Stimulated activated CD4-positive, alpha-beta T cell treated with anti-CD3 and anti-CD28 coated beads, Interleukin-1b, Interleukin-23, amount 100 ng/mL, for 24 hours (primary cell): ENCODE data around the gene PAPPA2.

Source experiments
- DNase-seq, 4 experiments: peaks; one replicate each; pipeline ENCODE4 v3.0.0-alpha.2; 2020; ENCODE audit warnings: low read depth in 4 of 4, low spot score in 1 of 4

PAPPA2 gene

DNA sequence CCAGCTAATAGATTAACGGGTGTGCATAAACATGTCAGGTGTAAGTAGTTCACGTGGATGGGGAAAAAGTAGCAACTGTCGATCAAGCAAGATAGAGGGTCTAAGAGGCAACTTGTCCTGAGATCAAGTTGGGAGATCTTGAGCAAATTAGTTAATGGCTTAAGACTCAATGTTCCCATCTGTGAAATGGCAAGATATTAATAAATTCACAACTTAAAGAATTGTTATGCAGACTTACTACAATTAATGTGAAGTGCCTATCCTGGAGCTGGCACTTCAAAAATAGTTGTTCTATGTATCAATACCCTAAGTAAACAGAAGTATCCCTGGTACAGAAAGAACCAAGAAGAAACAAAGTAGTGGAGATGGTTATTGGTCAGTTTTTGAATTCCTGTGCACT lies 389.1 kb downstream of the PAPPA2 start:
- DNase-seq: no peak

DNA sequence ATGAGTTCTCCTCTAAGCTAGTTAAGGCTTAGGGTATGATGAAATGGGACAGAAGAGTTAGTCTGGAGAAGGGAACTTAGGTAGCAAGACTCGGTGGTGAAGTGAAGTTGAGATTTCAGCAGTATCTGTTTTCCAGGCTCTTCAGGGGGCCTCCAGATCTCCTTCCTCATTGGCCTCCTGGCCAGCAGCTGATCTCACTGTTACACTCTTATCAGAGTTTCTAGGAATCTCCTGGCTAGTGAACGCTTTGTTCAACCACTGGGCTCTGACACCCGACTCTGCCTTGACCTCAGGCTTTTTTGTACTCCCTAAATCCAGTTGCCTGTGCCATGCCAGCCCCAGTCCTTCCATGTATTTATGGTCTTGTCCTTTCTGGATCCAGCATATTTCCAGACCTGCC lies 390.5 kb downstream of the PAPPA2 start:
- no peak for DNase-seq

DNA sequence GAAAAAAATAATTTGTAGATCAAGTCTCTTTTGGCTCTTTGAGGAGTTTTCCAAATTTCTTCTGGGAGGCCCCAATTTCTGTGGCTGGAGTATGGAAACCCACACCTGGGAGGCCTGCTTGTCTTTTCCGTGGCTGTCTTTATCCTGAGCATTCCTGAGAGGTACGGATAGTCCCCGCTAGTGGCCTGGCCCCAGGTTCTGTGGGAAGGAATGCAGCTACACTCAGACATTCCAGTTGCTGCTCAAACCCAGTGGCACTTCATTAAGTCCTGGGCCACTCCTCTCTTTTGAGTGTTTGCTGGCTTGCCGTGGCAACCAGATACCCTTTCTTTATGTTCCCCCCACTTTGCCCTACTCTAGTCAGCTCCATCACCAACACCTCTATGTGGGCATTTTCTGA lies 391.1 kb downstream of the PAPPA2 start:
- no peak for DNase-seq

DNA sequence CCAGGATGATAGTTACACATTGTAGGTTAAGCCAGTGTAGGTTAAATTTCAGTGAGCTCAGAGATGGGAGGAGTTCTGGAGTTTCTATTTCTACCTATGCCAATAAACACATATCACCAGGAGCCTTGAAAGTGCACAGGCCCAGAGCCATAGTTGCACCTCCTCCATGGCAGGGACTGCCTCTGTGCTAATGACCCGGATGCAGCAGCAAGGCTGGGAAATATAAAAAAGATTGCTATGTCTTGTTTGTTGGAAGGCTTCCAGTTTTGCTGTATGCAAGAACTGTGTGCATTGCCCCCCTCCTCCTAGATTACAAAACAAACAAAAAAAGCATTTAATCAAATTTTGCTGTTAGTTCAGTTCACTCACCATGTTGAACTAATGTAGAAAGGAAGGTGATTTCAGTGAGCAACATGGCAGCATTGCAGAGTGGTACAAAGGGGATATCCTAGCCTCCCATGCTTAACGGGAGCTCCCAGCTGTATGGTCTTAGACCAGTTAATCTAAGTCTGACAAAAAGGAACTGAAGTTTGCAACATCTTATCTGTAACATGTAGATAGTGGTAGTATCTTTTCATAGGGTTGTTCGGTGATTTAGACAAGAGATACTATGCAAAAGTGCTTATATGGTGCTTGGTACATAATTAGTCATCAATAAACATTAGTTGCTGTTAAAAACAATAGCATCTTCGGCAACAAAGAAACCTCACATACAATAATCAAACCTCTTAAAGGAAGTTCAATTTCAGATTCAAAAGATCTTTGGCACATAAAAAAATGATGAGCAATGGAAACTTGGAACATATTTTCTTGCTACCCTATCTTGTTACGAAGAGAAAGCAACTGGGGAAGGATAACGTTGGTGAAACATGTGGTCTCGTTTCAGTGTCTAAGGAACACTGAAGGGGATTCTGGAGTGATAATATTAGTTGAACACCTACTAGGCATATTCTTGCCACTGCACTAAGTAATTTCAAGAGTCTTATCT lies 392.1 kb downstream of the PAPPA2 start:
- DNase-seq: no peak

DNA sequence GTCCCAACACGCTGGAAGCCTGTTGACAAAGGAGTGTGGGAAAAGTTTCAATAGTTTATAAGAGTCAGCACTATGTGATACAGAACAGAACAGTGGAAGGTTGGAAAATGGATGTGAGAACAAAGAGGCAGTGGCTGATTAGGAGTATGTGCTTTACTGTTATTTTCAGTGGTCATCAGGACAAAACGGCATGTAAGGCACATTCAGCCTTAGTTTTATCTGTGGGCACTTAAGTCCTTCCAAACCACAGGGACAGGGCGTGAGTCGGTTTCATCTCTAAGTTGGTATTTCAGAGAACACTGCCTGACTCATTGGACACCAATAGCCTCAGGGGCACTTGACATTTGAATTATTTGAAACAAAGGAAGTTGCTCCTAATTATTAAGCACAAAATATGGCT lies 394.7 kb downstream of the PAPPA2 start:
- no peak for DNase-seq

DNA sequence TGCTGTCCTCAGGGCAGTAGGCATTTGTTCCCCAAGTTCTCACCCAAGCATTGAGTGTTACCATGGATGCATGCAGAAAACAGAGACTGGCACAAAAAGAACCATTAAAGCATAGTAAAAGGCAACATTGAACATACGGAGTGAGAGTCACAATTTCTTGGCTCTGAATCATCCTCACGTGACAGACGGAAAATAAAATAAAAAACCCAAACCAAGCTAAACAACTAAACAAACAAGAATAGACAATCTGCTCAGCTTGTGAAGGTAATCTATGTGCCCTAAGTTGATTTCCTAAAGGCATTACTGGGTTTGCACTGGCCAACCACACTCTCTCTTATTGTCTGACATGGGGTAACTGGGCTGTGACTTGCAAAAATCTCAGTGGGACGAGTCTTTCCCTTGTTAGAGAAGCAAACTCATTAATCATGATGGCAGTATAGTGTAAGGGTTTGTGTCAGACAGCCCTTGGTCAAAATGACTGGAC lies 395.5 kb downstream of the PAPPA2 start:
- no peak for DNase-seq

DNA sequence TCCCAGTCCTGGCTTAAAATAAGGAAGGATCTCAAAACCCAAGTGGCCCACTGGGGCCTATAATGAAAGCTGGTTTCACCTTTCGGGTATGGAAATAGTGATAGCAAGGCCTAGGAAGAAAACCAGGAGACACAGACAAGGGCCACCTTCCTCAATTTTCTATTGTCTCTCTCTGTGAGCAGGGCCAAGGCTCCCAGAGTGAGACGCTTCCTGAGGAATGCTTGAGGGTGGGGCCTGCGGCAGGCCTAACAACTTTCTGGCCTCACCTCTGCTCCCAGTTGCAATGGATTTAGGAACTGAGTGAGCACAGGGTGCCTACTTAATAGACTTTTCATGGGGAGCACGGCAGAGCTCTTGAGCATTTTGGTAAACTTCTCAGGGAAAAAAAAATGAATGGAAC lies 400.6 kb downstream of the PAPPA2 start:
- no peak for DNase-seq

DNA sequence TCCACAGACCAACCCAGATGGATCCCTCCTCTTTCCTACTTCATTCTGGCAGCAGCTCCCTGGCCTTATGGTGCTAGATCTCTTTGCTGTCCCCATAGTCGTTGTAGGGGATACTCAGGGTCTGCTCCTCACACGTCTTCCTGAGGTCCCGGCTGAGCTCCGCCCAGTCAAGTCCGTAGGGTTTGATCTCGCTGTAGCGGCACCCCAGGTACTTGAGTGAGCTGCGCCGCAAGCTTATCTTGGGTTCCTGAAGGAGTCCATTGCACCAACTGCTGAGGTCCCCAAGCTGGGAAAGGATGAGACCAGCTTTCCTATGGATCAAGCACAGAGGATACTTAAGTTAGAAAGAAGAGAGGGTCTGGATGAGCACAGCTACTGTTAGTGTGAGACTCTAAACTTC lies 401.2 kb downstream of the PAPPA2 start:
- DNase-seq: no peak

DNA sequence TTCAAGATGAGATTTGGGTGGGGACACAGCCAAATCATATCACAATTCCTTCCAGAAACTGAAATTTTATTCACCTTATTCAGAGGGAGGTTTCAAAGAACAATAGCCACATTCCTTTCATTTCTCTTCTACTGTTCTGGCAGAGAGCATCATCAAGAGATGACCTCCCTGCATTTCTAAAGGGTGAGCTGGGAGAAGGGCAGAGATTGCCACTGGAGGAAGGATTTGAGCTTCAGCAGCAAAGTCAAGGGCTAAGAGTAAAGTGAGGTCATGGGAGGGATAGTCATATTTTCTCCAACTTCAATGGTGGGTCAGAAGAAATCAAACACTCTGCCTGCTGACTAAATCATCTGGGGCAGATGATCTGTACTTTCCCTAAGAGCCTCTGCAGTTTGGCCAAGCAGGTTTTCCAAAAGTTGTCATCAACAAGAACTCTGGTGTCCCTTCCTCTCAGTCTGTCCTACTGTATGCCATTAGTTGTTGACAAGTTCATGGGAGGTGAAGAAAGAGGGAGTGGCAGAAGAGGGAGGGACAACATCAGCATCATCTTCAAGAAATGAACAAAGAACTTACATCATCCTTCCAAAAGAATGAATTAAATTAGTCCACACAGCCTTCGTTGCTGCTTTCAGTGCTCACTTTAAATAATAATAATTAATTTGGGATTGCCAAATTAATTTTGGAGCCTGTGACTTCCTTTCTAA lies 403.2 kb downstream of the PAPPA2 start:
- no peak for DNase-seq

DNA sequence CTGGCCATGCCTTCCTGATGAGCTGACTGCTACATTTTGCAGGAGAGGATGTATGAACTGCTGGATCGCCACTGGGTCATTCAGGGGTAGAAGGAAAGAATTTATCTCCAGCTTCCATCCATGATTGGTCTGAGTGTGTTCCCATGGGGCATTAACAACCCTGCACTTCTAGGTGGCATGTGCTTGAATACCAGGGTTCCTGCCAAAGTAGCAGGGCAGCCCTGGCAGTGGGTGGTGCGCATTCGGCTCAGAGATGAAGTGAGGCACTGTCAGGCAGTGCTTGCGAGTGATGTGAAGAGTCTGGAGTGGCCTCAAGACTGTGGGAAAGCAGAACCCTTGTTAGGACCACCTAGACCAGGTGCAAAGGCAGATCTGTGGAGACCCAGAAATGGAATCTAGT lies 406.6 kb downstream of the PAPPA2 start:
- no peak for DNase-seq

DNA sequence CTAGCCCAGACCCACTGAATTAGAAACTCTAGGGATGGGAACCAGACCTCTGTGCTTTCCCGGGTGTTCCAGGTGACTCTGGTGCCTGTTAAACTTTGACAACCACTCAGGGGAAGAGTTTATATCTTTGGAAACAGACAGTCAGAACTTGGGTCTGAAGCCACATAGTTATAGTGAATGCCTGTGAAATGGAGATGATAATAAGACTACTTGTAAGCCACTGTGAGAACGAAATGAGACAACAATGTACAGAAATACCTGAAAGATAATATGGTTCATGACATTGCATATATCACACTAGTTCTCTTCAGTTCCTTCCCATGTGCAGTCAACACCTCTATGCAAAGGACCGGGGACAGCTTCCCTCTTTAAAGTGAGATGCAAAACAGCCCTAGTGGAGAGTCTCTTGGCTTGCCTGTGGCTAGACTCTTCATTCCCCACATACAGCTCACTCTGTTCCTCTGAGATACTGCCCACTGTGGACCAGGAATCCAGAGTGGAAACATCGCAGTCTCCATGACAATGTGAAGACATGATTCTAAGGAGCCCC lies 414.1 kb downstream of the PAPPA2 start:
- no peak for DNase-seq

DNA sequence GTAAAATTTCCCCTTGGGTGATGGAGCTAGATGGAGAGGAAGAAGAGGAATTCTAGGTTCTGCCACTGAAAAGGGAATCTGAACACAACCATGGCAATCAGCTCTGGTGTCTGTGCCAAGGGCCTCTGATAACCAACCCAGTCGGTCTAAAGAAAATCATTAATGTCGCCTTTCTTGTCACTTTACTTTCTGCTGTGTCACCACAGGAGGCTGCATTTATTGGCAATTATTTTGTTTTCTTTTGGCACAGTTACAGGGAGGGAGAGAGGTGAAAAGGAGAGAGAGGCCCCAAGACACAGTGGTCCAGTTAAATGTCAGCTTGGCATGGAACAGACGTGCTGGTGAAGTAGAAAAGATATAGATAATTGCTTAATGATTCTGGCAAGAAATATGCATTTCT lies 414.6 kb downstream of the PAPPA2 start:
- DNase-seq: no peak

DNA sequence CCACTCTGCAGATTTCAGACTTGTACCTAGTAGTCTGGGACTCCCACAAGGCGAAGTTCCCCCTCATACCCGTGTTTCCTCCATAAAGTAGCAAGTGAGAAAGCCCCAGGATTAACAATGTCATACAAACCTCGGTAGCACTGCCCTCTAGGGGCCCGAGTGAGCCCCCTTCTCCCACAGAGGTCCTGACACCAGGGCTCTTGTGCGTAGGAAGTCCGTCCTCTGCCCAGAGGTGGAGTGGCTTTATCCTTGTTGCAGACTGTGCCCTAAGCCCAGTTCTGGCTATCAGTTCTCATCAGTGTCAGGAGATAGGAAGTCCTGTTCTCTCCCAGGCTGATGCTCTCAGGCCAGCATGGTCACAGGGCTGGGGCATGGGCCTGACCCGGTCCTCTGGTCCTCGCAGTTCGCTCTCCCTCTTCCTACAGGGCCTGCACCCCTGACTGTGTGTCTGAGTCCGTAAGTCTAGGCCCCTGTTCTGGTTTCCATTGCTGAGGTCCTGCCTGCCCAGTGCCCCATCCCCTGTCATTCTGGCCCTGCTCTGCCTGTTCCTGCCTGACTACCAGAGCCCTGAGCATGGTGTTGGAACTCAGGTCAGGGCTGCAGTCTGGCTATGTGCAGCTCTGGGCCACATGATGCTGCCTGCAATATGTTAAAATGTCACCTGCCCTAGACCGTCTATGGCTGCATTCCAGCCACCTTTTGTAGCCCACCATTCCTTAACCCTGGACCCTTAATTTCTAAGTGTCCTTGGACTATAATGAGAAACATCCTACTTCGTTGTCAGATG lies 416.0 kb downstream of the PAPPA2 start:
- no peak for DNase-seq

DNA sequence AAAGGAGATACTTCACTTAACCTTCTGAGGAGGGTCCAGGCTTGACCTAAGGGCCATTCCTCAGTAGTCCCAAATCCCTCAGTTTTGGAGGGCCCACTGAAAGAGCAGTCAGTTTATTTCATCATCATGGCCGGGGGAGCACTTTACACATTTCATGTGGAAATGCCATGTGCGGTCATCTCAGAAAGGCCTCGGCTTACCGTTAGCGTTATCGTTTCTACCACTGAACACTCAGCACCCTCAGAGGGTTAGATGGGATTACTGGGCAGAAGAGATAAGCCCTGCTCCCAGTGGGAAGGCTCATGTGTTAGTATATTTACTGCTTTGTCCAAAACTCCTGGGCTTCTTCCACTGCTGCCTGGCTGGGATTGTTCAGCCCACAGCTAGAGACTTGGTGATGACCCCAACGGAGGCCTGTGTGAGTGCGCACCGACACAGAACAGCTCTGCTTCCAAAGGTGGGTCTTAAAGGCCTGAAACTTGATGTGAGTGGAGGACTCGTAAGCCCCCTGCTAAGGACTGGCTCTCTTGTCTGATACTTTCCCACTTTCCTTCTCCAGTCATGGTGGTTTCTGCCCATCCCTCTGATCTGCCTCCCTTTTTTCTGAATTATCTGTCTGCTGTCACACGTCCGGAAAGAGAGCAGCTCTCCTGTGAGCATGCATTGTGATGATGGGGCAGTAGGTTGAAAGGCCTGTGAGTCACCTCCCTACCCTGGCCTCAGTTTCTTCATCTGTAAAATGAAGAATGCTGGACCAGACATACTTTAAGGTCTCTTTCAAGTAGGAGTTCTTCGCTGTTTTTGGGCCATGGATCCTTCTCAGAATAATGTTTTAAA lies 417.0 kb downstream of the PAPPA2 start:
- no peak for DNase-seq

DNA sequence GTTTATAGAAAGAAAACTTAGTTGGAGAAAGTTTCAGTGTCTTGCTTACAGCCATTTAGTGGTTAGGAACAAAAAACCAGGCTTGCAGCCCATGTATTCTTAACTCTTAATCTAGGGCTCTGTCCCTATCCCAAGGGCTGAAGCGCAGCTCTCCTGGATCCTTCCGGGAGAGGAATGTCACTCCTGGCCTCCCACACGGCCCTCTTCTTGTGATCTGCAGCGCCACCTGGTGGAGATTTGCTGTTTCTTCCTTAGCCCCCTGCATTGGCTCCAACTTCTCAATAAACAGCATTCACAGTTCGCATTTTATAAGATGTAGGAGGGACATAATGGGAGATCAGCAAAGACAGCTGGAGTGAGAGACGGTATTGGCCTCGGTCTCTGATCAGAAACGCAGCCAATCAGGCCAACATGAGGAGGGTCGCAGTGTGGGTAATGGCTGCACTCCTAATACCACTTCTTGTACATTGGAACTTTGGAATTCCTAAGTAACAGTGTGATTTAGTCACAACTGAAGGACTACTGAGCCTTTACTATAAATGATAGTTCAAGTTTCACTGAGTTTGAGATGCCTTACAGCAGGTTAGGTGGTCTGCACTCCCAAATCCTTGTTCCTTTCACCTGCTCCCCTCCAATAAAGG lies 418.1 kb downstream of the PAPPA2 start:
- DNase-seq: peak; percentile 6 to 21 (median 10)

DNA sequence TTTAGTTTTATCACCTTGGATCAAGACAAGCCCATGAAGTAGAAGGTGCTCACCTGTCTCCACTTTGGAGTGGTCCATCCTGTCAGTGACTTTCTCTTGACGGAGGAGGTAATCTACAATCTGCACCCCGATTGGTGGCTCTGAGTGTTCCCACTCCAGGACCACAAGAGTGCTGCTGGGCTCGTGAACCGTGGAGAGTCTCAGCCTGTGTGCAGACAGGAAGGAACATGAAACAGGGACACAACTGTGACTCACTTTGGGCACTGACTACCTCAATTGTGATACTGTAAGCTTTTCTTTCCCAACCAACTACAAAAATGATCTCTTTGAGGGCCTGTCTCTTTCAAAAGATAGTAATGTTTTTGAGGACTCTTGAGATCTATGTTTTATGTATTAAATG lies 421.3 kb downstream of the PAPPA2 start:
- DNase-seq: no peak

DNA sequence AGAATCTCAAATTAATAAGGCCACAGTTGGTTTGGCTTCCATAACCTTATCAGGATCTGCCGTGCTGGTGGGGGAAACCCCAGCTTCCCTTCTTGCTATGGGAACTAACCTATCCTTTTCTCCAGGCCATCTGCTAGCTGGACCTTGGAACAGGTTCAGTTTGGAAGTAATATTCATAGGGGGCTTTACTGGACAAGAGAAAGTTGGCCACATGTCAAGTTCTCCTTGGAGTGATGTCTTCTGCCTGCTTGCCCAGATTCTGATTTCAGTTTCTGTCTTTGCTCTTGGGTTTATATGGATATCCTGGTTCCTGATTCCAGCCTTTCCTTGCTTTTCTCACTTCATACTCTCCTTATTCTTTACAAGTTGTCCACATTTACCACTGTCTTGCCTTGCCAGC lies 421.9 kb downstream of the PAPPA2 start:
- no peak for DNase-seq

DNA sequence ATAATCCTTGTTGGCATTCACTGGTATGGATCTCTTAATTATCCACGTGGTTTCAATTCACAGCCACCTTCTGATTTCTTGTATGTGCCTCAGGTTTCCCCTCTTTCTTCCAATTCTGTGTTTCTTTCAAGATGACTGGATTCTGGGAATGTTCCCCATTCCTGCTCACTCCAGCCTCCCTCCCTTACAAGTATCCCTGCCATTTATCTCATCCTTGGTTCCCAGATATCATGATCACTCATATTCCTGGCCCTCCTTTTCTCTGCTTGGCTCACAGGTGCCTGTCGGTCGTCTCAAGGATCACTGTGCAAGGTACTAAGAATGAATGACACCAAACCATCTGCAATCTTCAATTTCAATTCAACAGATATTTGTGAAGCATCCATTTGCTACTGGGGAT lies 422.4 kb downstream of the PAPPA2 start:
- DNase-seq: no peak

DNA sequence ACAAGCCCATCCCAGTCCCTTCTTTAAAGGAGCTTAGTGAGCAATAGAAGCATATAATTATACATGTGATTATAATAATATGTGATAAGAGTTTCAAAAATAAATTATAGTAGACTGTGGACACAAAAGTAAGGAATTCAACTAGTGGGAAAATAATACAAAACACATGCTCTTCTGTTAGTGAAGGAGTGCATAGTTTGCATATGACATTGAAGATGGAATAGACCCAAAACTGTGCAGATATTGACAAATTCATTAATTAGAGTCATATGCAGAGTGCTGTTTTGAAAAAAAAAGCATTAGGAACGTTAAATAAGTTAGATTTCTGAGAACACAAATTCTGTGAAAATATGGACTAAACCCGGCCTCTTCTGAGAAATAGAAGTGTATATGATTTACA lies 422.8 kb downstream of the PAPPA2 start:
- no peak for DNase-seq
